NT2/D1 (cell line): ENCODE data around the gene CHN2.

Source experiments
- SUZ12 ChIP-seq: IDR thresholded peaks from 2 replicates; pipeline ENCODE4 v1.6.1; 2011; ENCODE audit not compliant: insufficient read length, insufficient read depth; ENCODE audit errors: extremely low read depth
- YY1 ChIP-seq: IDR thresholded peaks from 2 replicates; pipeline ENCODE4 v1.6.1; 2011; ENCODE audit not compliant: insufficient read length, insufficient read depth
- ZNF274 ChIP-seq: IDR thresholded peaks from 2 replicates; pipeline ENCODE4 v1.6.1; 2011; ENCODE audit warnings: mild to moderate bottlenecking, low read depth, low read length

GRCh38 chr7:29146057-29146706 is 48.4 kb upstream of the CHN2 start, which contains the start of gene CPVL:
- TF ChIP-seq YY1 = no peak
- TF ChIP-seq ZNF274 = no peak
- no peak for TF ChIP-seq SUZ12
